Fibroblast of the aortic adventitia (primary cell): ENCODE results near the gene ITGAL. TPM values are rescaled to one million over a fixed set of nuclear protein-coding genes. Genes with fewer than 3 reads are reported as not detected.

Experiments
- DNase-seq: peaks from one replicate; pipeline ENCODE4 v3.0.0-alpha.2; 2010; ENCODE audit warnings: low read depth
- H3K4me3 ChIP-seq: 2 replicates; pipeline ENCODE4 v1.5.1; 2011; ENCODE audit warnings: low read depth, mild to moderate bottlenecking, control low read depth, low read length, moderate library complexity
- total RNA-seq: library from RNA; depleted of rRNA; stranded (reverse); fragments of >200 nt; gene quantifications from 2 replicates; pipeline ENCODE4 v1.2.3, GENCODE V29; 2012; ENCODE audit warnings: low replicate concordance
- TF ChIP-seq, protein P1 (sequence below): IDR thresholded peaks from 2 replicates; pipeline ENCODE4 v1.5.1; 2011; ENCODE audit warnings: mild to moderate bottlenecking, low read length, control low read depth, inconsistent platforms; ENCODE audit not compliant: insufficient read depth

Gene ITGAL
- total RNA-seq, 1 donor = not detected

DNA sequence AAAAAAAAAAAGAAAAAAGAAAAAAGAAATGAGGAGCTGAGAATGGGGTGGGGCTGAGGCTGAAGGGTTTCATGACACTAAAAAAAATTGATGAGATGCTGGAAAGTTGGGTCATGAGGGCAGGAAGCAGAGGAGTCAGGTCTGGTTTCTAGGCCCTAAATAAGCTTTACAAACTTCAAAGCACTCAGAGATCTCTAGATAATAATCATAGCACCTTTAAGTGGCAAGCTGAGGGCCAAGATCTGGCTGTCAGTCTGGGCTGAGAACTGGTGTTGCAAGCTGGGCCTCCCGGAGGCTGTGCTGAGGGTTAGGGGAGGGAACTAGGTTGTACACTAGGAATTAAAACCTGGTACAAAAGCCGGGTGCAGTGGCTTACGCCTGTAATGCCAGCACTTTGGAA is 79.2 kb downstream of the ITGAL start:
- DNase-seq = no peak
- no peak overlapping the region for H3K4me3 ChIP-seq
- TF ChIP-seq, protein P1, sequence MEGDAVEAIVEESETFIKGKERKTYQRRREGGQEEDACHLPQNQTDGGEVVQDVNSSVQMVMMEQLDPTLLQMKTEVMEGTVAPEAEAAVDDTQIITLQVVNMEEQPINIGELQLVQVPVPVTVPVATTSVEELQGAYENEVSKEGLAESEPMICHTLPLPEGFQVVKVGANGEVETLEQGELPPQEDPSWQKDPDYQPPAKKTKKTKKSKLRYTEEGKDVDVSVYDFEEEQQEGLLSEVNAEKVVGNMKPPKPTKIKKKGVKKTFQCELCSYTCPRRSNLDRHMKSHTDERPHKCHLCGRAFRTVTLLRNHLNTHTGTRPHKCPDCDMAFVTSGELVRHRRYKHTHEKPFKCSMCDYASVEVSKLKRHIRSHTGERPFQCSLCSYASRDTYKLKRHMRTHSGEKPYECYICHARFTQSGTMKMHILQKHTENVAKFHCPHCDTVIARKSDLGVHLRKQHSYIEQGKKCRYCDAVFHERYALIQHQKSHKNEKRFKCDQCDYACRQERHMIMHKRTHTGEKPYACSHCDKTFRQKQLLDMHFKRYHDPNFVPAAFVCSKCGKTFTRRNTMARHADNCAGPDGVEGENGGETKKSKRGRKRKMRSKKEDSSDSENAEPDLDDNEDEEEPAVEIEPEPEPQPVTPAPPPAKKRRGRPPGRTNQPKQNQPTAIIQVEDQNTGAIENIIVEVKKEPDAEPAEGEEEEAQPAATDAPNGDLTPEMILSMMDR = no peak

DNA sequence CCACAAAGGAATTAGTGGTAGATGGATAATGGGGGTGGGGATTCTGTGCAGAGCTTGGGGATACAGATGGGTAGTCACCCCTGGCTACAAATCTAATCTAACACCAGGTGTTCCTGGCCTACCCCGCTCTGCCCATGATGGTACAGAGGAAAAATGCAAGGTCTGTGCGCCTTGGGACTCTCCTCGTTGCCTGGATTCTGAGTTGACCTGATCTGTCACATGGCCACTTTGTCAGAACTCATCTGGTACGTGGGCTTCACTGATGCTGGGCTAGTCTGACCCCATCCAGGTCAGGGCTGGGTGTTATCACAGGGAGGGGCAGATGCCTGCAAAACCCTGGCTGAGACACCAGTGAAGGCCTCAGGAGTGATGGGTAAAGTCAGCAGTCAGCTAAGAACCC is 80.4 kb downstream of the ITGAL start:
- no peak overlapping the region for H3K4me3 ChIP-seq
- TF ChIP-seq, protein P1 = no peak
- DNase-seq = no peak

DNA sequence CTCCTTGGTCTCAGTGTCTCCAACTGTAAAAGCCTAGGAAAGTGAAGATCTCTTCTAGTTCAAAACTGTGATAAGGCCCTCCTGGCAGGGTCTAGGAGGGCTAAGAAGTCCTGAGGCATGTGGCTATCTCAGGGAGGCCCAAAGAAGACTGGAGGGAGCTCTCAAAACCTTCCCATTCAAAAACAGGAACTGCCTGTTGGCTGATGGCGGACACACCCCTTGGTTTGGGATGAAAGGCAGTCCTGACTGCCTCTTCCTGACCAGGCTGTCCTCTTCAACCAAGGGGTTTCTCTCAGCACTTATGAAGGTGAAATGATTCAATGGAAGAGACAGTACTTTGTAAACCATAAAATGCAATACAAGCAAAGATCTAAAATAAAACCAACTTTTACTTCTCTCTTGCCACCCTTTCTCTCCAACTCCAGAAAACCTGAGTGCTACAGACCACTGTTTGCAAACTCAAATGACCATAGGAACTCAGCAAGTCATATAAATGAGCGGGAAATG is 80.9 kb downstream of the ITGAL start:
- TF ChIP-seq, protein P1 = no peak
- H3K4me3 ChIP-seq = no peak overlapping the region
- DNase-seq = no peak

DNA sequence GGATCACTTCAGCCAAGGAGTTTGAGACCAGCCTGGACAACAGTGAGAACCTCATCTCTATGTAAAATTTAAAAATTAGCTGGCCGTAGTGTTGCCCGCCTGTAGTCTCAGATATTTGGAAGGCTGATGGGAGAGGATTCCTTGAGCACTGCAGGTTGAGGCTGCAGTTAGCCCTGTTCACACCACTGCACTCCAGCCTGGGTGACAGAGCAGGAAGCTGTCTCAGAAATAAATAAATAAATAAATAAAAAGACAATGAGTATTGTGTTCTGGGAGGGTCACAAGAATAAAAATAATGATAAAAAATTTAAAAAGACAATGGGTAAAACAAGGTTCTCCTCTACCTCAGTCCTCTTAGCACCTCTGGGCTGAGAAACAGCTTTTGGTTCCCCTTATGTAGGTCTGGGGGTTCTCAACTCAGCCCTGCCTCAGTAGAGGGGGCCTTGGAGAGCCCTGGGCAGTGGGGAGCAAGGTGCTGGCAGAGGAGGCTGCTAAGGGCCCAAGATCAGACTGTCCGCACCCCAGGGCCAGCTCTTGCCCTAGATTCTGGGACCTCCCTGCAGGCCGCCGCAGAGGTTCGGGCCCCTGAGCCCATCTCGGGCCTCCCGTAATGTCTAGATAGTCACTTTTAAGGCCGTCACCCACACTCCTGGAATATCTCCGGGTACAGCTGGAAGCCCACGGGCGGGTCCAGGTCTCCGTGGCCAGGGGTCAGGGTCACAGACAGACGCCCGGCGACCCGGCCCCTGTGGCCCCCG is 82.2 kb downstream of the ITGAL start:
- DNase-seq = no peak
- no peak overlapping the region for H3K4me3 ChIP-seq
- TF ChIP-seq, protein P1 = no peak

DNA sequence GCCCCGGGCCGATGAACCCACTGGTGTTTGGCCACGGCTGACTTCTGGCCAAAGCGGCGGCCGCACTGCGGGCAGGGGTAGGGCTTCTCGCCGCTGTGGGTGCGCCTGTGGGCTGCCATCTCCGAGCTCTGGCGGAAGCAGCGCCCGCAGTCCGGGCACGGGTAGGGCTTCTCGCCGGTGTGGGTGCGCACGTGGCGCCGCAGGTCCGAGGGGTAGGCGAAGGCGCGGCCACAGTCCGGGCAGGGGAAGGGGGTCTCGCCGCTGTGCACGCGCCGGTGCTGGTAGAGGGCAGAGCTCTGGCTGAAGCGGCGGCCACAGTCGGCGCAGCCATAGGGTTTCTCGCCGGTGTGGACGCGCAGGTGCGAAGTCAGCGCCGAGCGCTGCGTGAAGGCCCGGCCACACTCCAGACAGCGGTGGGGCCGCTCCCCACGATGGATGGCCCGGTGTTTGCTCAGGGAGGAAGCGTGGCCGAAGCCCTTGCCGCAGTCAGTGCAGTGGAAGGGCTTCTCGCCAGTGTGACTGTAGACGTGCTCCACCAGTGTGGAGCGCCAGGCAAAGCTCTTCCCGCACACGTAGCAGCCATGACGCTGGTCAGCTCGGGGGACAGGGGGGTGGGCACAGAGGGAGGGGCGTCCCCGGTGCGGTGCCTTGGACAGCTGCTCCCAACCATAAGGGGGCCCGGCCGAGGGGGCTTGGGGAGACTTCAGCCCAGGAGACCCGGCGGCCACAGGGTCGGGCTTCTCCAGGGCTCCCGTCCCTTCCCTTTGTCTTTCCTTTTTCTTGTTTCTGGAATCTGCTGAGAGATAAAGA is 83.0 kb downstream of the ITGAL start:
- H3K4me3 ChIP-seq = no peak overlapping the region
- TF ChIP-seq, protein P1 = no peak

DNA sequence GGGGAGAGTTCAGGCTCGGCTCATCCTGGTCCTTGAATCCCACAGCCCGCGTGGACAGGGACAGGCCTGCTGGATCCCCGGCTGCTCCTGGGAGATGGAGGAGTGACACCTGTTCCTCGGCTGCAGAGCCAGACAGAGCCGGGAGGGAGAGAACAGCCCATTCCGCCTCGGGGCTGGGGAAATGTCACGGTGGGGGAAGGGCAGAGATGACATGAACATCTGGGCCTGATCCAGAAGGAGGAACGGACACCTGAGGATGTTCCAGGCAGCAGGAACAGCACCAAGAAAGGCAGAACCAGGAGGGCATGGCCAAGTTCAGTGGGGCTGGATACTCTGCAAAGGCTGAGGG is 83.6 kb downstream of the ITGAL start:
- TF ChIP-seq, protein P1 = no peak
- no peak for DNase-seq
- no peak overlapping the region for H3K4me3 ChIP-seq

More for the DNA sequence above, 83.0 kb downstream of the ITGAL start:
- DNase-seq = no peak
